Gastroesophageal sphincter (tissue), 4 donors: Measurements from ENCODE around the gene OR4F6. TPM values are rescaled to one million over a fixed set of nuclear protein-coding genes. Genes with fewer than 3 reads are reported as not detected.

ENCODE experiments used
- ATAC-seq: fragments of 150-250 bp; one replicate; pipeline ENCODE4 v1.9.1; 2016; ENCODE audit warnings: mild to moderate bottlenecking, moderate library complexity
- H3K27ac ChIP-seq, 4 donors: fragments of 200-600 bp; sonication (generic) in 3 of 4; 1 replicate in 3 of 4; 2 replicates in 1 of 4; pipeline ENCODE4 v1.5.1; 2016 to 2019
- H3K27me3 ChIP-seq: fragments of 200-600 bp; sonication (generic); one replicate; pipeline ENCODE4 v1.5.1; 2019
- H3K36me3 ChIP-seq, 2 donors: fragments of 200-600 bp; sonication (generic); one replicate each; pipeline ENCODE4 v1.5.1; 2019; ENCODE audit warnings: control low read depth in 1 of 2
- H3K4me1 ChIP-seq, 3 donors: fragments of 200-600 bp; sonication (generic); 1 replicate in 2 of 3; 2 replicates in 1 of 3; pipeline ENCODE4 v1.5.1; 2016 to 2019; ENCODE audit warnings: control low read depth in 2 of 3
- H3K4me3 ChIP-seq, 2 donors: fragments of 200-600 bp; sonication (generic); one replicate each; pipeline ENCODE4 v1.5.1; 2019; ENCODE audit warnings: mild to moderate bottlenecking in 1 of 2, moderate library complexity in 1 of 2
- H3K9me3 ChIP-seq, 3 donors: fragments of 200-600 bp; sonication (generic); one replicate each; pipeline ENCODE4 v1.5.1; 2017 to 2019; ENCODE audit warnings: control low read depth in 2 of 3
- EP300 ChIP-seq: sonication (generic); formaldehyde crosslinking; IDR thresholded peaks from one replicate; pipeline ENCODE4 v1.6.1; 2017; ENCODE audit warnings: antibody characterized with exemption, mild to moderate bottlenecking
- POLR2A ChIP-seq, 2 donors: fragments of 450-650 bp; IDR thresholded peaks; one replicate each; pipeline ENCODE4 v1.6.1; 2017; ENCODE audit warnings: antibody characterized with exemption in 2 of 2, mild to moderate bottlenecking in 2 of 2, moderate library complexity in 1 of 2
- POLR2AphosphoS5 ChIP-seq: sonication (generic); formaldehyde crosslinking; IDR thresholded peaks from one replicate; pipeline ENCODE4 v1.6.1; 2017; ENCODE audit warnings: antibody characterized with exemption
- WGBS, 2 donors: methylation state at CpG; one replicate each; pipeline ENCODE4 v1.1.5; 2018; ENCODE audit warnings: low coverage in 1 of 2; 5-methylcytosine and 5-hydroxymethylcytosine counted together
- small RNA-seq, 4 donors: library from RNA; depleted of rRNA; stranded (forward); fragments of <200 nt; gene quantifications; one replicate each; pipeline ENCODE3, GENCODE V24; 2016
- total RNA-seq, 4 donors: library from RNA; depleted of rRNA; stranded (reverse); fragments of >200 nt; gene quantifications; one replicate each; pipeline ENCODE4 v1.1.0, GENCODE V29; 2016
- TF ChIP-seq, protein P1 (sequence below), 4 experiments: fragments of 200-600 bp in 2 of 4; fragments of 450-650 bp in 2 of 4; sonication (generic) in 1 of 4; IDR thresholded peaks; one replicate each; pipeline ENCODE4 v1.5.1; 2017 to 2019; ENCODE audit warnings: antibody characterized with exemption in 4 of 4, mild to moderate bottlenecking in 2 of 4, moderate library complexity in 2 of 4

OR4F6 gene
- total RNA-seq, 4 donors from 2014 or later, result not detected

DNA sequence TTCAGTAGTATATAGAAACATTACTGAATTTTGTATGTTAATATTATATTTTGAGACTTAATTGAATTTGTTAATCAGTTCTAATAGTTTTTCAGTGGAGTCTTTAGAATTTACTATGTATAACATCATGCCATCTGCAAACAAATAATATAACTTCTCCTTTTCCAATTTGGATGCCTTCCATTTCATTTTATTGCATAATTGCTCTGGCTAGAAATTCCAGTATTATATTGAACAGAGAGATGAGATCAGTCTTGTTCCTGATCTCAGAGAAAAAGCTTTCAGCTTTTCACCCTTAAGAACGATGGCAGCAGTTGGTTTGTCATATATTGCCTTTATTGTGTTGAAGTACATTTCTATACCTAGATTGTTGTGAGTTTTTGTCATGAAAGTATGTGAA is 49.0 kb downstream of the OR4F6 start:
- Histone ChIP-seq H3K9me3 (no peaks in the 10 kb centered on the region), H3K27me3 (no peaks in the 10 kb centered on the region), H3K27ac (no peak overlapping the region), H3K4me3 (no peak overlapping the region), H3K36me3 (no peaks in the 10 kb centered on the region), H3K4me1 (no peaks in the 10 kb centered on the region)
- no peak for ATAC-seq
- TF ChIP-seq POLR2AphosphoS5 (no peak), POLR2A (IDR thresholded peaks at IDR 0.05) (no peak), EP300 (no peak)
- TF ChIP-seq, protein P1, sequence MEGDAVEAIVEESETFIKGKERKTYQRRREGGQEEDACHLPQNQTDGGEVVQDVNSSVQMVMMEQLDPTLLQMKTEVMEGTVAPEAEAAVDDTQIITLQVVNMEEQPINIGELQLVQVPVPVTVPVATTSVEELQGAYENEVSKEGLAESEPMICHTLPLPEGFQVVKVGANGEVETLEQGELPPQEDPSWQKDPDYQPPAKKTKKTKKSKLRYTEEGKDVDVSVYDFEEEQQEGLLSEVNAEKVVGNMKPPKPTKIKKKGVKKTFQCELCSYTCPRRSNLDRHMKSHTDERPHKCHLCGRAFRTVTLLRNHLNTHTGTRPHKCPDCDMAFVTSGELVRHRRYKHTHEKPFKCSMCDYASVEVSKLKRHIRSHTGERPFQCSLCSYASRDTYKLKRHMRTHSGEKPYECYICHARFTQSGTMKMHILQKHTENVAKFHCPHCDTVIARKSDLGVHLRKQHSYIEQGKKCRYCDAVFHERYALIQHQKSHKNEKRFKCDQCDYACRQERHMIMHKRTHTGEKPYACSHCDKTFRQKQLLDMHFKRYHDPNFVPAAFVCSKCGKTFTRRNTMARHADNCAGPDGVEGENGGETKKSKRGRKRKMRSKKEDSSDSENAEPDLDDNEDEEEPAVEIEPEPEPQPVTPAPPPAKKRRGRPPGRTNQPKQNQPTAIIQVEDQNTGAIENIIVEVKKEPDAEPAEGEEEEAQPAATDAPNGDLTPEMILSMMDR (IDR thresholded peaks at IDR 0.05), result no peak
- 56 to 62% methylated on average over 1 of the region's 1 CpG for WGBS, 2 donors

Small RNA genes within 50 kb of the gene (small RNA-seq; reads per million reads assigned to genes)
- gene RN7SL209P, result 0 reads per million in 4 donors

Other genes with a start within 250 kb of the OR4F6 start
- gene TM2D3, start 151.1 kb upstream of the OR4F6 start, total RNA-seq, result 10 to 100 TPM; 38.2 to 58.3 (median 50.7) TPM
- 10 to 100 TPM; 19.2 to 49.0 (median 26.7) TPM for gene TARS3, start 79.0 kb upstream of the OR4F6 start, total RNA-seq
- gene OR4F15, start 8.7 kb downstream of the OR4F6 start, total RNA-seq, result not detected